SHP77 (cell line): ENCODE results near the gene CLDN9.
"Not testable (repeated sequence)": the region's sequence is repeated elsewhere in the genome, so short reads cannot be mapped to it uniquely, and the experiment has no call there.

Experiments
- DNase-seq, 2 experiments: peaks; one replicate each; lab custom pipeline; 2025; lab: John Stamatoyannopoulos, UW

The CLDN9 gene

DNA sequence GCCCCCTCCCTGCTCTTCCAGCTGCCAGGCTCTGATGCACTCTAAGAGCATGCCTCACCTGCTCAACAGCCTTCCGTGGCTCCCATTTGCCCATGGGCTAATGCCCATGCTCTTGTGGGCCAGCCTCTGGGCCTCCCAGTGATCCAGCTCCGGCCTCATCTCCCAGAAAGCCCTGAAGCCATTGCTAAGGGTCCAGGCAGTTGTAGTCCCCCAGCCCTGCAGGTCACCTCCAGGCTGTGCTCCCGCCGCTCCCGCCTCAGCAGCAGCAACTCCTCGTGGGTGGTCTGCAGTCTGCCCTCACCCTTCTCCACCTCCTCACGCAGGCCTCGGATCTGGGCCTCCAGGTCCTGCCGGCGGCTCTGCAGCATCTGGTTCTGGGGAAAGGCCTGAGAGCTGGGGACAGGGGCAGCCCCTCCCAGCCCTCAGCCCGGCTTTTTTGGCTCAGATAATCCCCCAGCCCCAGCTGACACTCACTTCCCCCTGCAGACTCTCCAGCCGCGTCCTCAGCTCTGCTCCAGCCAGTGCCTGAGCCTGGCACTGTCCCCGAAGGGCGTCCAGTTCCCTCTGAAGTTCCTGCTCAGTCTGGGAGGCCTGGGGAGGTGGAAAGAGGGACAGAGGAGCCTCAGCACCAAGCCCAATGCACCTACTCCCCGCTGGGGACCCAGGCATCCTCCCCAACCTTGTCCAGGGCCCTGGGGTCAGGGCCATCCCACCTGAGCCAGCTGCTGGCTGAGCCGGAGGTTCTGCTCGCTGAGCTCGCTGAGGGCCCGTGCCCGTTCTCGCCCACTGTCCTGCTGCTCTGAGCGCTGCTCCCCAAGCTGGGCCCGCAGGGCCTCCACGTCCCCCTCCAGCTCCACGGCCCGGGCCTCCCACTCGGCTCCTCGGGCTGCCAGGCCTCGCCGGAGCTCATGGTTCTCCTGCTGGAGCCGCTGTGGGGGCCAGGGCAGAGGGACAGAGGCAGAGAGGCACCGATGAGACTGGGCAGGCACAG lies 17.8 kb downstream of the CLDN9 start:
- no peak for DNase-seq

DNA sequence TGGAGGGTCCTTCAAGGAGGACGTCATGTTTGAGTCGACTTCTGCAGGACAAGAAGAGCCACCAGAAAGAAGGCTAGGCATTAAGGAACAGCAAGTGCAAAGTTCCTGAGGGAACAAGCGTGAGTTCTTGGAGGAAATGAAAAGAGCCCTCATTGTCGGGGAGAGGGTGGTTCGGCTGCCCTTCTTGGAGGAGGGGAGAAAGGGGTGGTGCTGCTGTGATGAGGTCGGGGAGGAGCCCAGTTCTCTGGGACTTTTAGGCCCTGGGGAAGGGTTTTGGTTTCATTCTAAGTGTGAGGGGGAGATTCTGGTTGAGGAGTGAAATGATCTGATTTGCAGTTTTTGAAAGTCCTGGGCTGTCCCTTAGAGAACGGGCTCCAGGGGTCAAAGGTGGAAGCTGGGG lies 19.9 kb downstream of the CLDN9 start:
- no peak for DNase-seq

DNA sequence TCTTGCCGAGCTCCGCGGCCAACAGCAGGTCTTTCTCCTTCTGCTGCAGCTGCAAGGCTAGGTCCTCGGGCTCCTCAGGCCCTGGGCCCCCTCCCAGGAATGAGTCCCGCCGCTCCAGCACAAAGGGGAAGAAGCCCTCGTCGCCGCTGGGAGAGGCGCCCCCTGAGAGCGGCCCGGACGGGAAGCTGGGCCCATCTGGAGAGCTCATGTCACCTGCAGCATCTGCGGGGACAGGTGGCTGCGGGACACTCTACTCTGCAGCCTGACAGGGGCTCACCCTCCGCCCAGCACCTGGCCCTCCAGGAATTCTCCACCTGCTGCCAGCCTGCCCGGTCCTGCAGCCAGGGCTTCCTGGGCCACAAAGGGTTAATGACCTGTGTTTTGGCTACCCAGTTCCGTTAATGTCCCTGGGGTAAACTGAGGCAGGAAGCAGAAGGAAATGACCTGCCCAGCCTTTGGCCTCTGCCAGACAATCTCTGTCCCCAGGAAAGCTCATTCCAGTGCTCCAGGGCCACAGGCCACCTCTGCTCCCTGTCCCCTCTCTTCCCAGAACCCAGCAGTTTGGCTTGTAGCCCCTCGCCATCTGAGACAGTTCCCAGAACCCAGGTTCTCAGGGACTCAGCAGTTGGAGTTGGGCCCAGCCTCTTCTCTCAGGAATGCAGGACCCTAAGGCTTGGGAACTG lies 22.7 kb downstream of the CLDN9 start:
- DNase-seq: no peak

DNA sequence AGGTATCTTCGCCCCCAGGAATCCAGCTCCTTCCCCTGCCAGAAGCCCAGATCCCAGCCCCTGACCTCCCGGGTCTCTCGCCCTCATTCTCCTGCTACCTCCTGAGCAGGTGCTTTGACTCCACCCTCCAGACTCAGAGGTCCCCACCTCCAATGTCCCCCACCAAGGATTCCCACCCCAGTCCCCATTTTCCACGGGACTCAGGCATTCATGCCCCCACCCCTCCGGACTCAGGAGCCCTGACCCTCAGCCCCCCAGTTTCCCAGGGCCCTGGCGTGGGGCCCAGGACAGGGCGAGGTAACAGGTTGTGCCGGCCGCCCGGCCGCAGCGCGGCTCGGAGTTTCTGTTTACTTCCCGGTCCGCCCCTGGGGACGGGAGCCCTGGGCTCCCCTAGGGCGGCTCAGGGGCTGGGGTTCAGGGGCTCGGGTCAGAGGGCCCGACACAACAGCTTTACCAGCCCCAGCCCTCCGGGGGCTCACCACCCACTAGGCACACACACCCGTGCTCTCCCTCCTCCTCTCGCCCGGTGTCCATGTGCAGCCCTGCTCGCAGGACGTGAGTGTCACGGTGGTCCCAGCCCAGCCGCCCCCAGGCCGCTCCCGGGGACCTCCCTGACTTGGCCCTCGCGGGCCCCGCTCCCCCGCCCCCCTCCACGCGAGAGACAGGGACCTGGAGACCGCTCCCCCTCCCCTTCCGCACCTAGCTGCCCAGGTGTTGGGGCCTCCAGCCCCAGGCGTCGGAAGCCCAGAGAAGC lies 23.4 kb downstream of the CLDN9 start:
- no peak for DNase-seq

DNA sequence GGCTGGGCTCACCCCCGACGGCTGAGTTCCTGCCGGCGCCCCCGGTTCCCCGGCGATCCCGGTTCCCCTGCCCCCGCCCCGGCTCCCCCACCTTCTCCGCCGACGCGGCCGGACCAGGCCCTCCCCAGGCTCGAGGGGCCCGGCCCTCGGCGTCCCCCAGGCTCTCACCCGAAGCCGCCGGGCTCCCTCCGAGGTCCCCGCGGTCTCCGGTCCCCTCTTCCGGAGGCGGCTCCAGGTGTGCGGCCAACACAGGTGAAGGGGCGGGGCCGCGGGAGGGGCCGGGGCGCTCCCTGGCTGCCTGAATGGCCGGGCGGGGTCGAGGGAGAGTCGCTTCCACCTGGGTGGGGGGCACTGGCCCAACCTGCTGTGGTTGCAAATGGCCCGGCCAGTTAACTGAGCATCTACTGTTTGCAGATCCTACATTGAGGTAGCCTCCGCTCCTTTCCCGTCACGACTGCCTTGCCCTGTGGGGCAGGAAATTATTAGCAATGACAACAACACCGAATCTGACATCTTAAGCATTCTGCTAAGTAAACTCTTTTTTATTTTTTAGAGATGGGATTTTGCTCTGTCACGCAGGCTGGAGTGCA lies 24.1 kb downstream of the CLDN9 start, which contains the start of gene BICDL2:
Gene BICDL2 (minus strand): TSS at position 219 of the 590 bp plus-strand sequence. CDS start 1,448 bp downstream, outside the sequence.
- no peak for DNase-seq

DNA sequence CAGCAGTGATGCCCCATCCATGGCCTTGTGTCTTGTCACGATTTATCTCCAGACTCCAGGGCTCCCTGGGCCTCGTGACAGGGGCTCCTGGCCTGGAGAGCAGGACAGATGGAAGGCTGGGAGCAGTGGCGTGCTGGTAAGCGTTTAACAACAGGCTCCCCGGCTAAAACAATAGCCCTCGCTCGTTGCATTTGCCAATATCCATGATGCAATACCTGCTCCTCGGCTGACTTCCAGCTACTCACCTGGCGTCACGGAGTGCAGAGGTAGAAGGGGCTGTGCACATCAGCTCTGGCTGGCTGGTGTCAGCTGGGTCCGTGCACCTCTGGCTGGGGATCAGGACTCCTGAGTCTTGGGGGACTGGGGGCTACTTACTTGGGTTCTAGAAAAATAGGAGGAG lies 25.5 kb downstream of the CLDN9 start:
- DNase-seq: peak in 1 of 2 experiments; percentile 36

DNA sequence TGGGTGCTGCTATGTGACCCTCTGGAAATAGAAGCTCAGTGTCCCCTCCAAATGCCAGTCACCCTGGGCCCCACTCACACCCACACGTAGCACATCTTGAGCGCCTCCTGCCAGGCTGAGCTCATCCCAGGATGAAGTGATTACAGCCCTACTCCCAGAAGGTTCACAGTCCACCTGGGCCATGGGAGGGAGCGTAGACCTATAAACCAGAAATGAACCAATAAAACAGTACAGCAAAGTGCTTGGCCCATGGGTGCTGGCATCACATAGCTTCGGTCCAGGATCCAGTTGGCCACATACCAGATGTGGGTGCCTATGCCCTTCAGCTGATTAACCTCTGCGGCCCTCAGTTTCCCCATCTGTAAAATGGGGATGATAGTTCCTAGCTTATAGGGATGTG lies 26.2 kb downstream of the CLDN9 start:
- no peak for DNase-seq

DNA sequence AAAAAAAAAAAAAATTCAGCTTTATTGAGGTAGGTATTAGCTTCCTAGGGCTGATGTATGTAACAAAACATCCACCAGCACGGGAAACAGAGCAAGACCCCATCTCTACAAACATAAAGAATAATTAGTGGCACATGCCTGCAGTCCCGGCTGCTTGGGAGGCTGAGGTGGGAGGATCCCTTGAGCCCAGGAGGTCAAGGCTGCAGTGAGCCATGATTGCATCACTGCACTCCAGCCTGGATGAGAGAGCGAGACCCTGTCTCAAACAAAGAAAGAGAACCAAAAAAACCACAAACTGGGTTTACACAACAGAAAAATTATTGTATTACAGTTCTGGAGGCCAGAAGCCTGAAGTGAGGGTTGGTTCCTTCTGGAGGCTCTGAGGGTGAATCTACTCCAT lies 29.7 kb downstream of the CLDN9 start:
- no peak for DNase-seq

DNA sequence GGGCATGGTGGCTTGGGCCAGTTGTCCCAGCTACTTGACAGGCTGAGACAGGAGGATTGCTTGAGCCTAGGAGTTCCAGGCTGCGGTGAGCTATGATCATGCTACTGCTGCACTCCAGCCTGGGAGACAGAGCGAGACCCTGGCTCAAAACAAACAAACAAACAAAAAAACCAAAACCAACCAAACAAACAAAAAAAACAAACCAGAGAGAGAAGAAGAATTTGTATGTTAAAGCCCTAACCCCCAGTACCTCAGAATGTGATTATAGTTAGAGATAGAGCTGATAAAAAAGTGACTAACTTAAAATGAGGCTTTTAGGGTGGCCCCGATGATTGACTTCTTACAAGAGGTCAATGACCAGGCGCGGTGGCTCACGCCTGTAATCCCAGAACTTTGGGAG lies 32.0 kb downstream of the CLDN9 start:
- no peak for DNase-seq

DNA sequence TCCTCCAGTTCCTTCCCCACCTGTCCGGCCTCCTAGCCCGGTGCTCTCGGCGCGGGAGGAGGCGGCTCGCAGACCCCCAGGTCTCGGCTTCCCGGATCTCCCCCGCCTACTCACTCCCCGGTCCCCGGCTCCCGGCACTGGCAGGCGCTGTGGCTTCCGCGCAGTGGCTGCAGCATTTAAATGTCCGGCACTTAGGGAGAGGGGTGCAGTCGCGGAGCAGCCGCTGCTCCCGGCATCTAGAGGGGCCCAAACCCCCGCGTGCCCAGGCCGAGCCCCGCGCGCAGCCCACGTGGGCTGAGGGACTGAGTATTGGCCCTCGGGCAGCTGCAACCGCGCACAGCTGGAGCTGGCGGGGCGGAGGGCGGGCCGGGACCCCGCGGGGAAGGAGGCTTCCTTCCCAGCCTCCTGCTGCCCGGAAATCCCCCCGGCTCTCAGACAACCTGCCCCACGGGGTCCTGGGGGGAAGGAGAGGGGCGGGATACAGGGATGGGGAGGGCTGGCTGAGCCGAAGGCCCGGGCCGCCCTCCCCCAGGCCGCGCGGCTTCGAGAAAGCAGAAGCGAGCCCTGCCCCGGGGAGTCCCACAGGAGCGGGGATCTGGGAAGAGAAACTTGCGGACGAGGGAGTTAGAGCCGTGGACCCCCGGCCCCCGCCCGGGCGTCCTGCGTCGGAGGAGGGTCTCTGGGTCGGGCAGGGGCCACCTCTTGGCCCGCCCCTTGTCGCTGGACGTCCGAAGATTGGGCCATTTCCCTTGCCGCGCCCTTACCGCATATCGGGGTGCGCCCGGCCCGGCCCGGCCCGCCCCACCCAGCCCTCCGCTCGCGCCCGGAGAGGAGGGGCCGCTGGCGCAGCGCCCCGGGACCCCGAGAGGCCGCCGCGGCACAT lies 33.3 kb downstream of the CLDN9 start, which contains the start of gene MMP25:
Gene MMP25 (plus strand): TSS at position 804 of the 883 bp plus-strand sequence. CDS start 357 bp downstream, outside the sequence.
- no peak for DNase-seq

DNA sequence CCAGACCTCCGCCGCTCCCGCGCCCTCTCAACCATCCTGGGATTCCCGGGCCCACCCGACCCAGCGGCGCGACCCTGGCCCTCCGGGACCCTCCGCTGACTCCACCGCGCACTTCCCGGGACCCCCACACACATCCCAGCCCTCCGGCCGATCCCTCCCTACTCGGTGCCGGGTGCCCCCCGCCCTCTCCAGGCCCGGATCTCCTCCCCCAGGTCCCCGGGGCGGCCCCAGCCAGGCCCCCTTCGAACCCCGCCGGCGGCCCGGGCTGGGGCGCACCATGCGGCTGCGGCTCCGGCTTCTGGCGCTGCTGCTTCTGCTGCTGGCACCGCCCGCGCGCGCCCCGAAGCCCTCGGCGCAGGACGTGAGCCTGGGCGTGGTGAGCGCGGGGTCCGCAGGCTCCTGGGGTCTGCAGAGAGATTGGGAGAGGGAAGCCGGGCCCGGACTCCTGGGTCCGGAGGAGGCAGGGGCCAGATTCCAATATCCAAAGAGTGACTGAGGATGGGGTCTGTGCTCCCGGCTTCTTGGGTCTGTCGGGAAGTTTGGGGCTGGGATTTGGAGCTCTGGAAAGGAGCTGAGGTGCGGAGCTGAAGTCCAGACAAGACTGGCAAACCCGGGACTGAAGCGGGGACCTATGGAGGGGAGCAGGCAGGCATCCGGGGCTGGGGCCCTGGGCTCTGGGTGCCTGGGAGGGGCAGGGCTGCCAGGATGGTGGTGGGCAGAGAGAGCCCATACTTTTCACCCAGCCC lies 34.1 kb downstream of the CLDN9 start:
- no peak for DNase-seq

DNA sequence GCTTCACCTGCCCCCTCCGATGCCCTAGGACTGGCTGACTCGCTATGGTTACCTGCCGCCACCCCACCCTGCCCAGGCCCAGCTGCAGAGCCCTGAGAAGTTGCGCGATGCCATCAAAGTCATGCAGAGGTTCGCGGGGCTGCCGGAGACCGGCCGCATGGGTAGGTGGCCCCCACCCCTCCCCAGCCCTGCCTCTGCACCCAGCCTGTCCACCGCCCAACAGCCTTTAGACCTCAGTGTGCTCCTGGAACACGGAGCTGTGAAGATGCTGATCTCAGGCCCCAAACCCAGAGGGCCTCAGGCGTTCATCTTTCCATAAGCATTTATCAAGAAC lies 34.6 kb downstream of the CLDN9 start:
- DNase-seq: no peak

DNA sequence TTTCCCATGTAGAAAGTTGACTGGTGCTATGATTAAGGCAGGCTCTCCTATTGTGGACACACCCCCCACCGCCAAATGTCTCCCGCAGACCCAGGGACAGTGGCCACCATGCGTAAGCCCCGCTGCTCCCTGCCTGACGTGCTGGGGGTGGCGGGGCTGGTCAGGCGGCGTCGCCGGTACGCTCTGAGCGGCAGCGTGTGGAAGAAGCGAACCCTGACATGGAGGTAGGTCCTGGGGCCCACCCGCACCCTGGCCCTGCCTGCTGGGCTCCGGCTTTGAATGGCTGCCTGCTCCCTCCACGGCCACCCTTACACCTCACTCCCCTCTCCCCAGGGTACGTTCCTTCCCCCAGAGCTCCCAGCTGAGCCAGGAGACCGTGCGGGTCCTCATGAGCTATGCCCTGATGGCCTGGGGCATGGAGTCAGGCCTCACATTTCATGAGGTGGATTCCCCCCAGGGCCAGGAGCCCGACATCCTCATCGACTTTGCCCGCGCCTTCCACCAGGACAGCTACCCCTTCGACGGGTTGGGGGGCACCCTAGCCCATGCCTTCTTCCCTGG lies 37.3 kb downstream of the CLDN9 start:
- DNase-seq: no peak

DNA sequence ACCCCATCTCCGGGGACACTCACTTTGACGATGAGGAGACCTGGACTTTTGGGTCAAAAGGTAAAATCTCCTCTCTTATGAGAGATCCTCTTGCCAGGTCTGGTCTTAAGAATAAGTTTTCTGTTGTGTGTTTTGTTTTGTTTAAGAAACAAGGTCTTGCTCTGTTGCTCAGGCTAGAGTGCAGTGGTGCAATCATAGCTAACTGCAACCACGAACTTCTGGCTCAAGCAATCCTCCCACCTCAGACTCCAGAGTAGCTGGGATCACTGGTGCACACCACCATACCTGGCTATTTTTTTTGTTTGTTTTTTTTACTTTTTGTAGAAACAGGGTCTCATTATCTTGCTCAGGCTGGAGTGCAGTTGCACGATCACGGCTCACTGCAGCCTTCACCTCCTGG lies 37.8 kb downstream of the CLDN9 start:
- no peak for DNase-seq

DNA sequence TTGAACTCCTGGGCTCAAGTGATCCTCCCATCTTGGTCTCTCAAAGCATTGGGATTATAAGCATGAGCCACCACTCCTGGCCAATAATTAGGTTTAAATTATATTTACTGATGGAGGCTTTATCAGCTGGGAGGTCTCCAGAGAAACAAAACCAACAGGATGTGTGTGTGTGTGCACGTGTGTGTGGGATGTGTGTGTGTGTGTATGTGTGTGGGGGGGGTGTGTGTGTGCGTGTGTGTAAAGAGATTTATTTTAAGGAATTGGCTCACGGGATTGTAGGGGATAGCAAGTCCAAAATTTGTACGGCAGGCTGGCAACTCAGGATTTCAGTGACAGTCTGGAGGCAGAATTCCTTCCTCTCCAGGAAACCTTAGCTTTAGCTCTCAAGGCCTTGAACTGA lies 38.3 kb downstream of the CLDN9 start:
- no peak for DNase-seq

DNA sequence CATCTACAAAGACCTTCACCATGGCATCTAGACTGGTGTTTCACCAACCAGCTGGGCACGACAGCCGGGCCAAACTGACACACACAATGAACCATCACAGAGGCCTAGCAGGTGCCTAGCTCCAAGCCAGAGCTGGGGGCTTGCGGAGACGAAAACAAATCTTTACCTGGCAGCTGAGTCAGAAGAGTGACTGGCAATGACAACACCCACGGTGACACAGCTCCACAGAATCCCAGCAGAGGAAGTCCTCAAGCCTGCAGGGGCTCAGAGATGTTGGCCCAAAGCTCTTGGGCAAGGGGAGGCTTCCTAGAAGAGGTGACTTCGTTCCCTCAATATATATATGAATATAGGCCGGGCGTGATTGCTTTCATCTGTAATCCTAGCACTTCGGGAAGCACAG lies 38.8 kb downstream of the CLDN9 start:
- DNase-seq: no peak

DNA sequence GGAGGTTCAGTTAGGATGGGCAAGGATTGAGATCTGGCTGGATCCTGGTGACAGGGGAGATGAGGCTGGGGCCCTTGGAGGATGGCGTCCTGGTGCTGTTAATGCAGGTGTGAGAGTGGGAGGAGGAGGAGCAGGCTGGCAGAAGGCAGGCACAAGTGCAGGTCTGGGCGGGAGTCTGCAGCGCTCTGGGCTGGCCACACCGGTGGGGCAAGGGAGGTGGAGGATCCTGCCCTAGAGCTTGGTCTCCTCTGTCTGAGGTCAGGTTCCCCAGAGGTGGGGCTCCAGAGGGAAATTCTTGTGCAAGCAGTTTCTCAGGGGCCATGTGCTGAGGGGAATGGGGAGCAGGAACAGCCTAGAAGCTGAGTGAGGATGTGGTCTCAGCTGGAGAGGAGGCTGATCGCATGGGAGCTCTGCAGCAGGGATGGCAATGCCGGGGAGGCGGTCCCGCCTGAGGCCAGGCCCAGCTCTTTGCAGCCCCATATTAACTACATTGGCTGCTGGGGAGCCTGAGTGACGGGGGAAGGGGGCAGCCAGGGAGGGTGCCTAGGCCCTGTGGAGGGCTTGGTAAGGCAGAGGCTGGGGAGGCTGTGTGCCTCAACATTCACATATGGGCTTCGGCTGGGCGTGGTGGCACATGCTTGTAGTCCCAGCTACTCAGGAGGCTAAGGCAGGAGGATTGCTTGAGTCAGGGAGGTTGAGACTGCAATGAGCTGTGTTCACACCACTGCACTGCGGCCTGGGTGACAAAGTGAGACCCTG lies 40.0 kb downstream of the CLDN9 start:
- not testable (repeated sequence) for DNase-seq

DNA sequence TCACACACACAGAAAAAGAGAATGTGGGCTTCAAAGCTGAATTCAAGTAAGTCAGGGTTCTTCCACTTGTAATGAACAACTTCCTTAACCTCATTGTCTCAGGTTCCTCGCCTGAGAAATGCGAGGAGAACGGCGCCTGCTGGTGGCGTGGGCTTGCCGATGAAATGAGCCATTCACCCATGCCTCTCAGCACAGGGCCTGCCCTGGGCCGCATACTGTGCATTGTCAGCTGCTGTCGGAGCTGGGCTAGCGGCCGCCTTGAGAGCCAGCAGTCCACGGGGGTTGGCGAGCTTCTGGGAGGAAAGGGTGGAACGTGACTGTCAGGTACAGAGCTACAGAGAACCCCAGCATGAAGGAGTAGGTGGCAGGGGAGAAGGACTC lies 40.6 kb downstream of the CLDN9 start:
- not testable (repeated sequence) for DNase-seq
